ENCODE measurements around the gene AR. TPM values are rescaled to one million over a fixed set of nuclear protein-coding genes. Genes with fewer than 3 reads are reported as not detected.

AR gene
- total and polyA plus RNA-seq, 2 of the 8 experiments (the other 6 are each of a cell fraction or from before 2014, with no cell fraction given) = 7.1 to 10.7 TPM

- TF ChIP-seq EP300 (IDR thresholded peaks at IDR 0.05; ENCODE audit: borderline replicate concordance in 1 of 2, low read depth in 2 of 2, low read length in 2 of 2) = no peak
- TF ChIP-seq CBX8 (IDR thresholded peaks at IDR 0.05; ENCODE audit: borderline replicate concordance, low read depth, low read length) = no peak
- no peak for TF ChIP-seq MAFK (IDR thresholded peaks at IDR 0.05; ENCODE audit: low read depth, low read length)
- TF ChIP-seq, protein P1, sequence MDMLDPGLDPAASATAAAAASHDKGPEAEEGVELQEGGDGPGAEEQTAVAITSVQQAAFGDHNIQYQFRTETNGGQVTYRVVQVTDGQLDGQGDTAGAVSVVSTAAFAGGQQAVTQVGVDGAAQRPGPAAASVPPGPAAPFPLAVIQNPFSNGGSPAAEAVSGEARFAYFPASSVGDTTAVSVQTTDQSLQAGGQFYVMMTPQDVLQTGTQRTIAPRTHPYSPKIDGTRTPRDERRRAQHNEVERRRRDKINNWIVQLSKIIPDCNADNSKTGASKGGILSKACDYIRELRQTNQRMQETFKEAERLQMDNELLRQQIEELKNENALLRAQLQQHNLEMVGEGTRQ (IDR thresholded peaks at IDR 0.05; ENCODE audit: low read length) = no peak
- no peak for TF ChIP-seq PHF8 (conservative IDR thresholded peaks at IDR 0.05; ENCODE audit: low read depth, low read length)
Measured at GRCh38 chrX:67613996-67614395, 70.2 kb downstream of the AR start (continued).

Measured in H1 (cell line).